ENCODE results near the gene GABARAP.

GABARAP gene

DNA sequence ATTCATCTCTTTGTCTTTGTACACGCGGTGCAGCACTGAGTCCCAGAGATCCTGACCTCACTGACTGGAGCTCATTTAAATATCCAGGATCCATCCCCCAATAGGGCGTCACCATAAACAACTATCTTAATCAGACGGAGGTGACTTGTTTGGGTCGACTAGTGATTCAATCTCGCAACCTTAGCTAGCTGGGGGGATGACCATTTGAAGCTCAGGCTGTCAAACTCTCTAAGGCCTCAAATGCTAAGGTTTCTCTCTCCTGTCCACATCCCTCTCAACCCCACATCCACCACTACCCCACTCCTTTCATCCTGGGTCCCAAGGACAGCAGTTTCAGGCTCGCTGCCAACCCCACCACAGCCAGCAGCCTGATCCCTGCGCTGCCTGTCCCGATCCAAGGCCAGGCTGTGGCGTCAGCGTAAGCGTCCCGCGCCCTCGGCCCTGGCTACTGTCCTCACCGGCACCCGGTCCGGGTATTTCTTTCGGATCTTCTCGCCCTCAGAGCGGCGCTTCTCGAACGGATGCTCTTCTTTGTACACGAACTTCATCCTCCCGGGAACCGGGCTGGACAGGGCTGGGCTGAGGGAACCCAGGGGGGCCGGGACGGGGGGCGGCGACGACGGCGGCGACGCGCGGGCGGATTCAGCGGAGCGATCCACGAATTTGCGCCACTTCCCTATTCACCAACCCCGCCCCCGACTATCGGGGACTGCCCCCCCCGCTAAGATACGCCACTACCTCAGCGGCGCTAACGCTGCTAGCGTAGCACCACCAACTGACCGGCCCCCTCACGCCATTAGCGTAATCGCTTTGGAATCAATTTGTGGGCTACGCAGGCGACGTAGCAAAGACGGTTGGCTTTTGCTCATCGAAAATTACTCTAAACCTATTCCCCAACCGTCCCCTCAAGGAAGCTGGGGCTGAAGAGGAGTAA lies at the start of gene GABARAP:
TSS of gene GABARAP (minus strand) at position 667 of the 934 bp plus-strand sequence. CDS start at position 548, 119 bp downstream.
- DNase-seq (ENCODE audit: low spot score): peak; percentile 80

DNA sequence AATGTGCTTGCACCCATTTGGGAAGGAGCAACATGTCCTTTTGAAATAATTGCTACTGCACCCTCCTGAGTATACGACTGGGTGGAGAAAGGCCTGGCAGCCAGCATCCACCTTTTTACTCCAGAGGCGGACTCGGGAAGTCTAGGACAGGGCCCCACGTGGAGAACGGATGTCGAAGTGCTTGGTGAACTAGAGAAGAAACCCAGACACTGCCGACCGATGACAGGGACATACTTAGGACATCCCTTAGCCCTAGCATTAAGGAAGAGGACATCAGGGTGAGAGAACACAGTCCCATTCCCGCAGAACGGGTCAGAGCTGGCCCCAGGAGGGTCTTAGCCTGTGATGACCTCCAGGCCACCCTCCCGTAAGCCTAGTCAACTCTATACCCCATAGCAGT lies 48.4 kb upstream of the GABARAP start:
- no peak for DNase-seq (ENCODE audit: low spot score)

DNA sequence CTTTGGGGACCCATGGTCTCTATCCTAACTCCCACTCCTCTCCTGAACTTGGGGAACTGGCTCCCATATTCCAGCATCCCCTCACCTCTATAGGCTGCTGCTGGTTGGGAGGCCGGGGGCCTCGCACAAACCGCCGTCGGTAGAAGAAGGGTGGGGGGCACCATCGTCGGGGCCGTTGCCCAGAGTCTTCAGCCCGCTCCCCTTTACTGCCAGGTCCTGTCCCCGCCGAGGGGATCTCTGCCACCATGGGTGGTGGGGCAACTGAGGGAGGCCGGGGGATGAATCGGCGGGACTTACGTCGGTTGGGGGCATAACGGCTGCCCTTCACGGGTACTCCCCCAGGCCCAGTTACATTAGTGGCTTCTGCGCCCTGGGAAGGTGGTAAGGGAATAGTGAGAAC lies 47.9 kb upstream of the GABARAP start:
- DNase-seq (ENCODE audit: low spot score): no peak

DNA sequence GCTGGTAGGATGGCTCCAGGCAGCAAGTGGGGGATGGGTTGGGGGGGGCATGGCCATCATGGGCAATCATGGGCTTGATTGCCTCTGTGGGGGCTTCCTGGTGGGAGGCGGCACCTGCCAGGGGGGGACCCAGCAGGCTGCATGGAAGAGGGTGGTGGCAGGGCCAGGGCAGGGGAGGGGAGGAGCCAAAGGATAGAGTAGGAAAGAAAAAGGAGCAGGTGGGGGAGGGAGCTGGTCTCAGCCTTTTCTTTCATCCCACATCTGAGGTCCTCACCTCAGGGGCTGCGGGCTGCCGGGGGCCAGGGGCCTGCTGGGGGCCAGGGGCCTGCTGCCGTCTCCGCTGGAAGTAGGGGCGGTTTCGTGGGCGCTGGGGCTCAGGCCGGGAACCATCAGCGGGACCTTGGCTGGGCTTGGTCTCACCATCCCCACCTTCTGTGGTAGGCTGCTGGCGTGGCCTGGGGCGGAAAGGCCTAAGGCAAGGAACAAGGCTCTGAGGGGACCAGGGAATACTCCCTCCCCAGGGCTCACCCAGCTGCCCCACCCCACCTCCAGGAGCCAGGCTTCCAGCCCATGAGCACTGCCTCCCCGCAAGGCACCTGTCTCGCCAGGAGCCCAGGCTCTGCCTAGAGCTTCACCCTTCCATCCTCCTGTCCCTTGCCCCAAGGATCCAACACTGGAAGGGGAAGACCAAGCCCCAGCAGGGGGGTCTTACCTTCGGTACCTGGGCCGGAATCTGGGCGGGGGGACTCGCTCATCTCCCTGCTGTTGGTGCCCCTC lies 47.2 kb upstream of the GABARAP start:
- DNase-seq (ENCODE audit: low spot score): no peak

DNA sequence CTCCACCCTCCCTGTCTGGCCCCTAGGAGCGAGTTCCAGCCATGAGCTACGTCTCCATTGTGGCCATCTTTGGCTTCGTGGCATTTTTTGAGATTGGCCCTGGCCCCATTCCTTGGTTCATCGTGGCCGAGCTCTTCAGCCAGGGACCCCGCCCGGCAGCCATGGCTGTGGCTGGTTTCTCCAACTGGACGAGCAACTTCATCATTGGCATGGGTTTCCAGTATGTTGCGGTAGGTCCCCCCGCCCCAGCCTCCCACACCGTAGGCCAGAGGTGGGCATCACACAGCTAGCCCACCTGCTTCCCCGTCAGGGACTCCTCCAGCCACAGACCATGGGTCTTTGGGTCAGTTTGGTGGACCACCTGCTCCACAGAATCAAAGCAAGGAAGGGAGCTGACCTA lies 43.4 kb upstream of the GABARAP start:
- DNase-seq (ENCODE audit: low spot score): no peak

DNA sequence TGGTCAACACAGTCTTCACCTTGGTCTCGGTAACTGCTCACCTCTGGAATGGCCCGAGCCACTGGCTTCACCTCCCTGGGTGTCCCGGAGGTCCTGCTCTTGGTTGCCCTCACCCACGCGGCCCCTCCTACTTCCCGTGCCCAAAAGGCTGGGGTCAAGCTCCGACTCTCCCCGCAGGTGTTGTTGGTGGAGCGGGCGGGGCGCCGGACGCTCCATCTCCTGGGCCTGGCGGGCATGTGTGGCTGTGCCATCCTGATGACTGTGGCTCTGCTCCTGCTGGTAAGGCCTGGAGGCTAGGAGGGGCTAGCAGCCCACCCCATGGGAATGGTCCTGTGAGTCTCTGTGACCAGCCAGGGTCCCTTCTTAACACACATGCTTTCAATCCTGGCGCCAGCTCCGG lies 42.7 kb upstream of the GABARAP start:
- no peak for DNase-seq (ENCODE audit: low spot score)

DNA sequence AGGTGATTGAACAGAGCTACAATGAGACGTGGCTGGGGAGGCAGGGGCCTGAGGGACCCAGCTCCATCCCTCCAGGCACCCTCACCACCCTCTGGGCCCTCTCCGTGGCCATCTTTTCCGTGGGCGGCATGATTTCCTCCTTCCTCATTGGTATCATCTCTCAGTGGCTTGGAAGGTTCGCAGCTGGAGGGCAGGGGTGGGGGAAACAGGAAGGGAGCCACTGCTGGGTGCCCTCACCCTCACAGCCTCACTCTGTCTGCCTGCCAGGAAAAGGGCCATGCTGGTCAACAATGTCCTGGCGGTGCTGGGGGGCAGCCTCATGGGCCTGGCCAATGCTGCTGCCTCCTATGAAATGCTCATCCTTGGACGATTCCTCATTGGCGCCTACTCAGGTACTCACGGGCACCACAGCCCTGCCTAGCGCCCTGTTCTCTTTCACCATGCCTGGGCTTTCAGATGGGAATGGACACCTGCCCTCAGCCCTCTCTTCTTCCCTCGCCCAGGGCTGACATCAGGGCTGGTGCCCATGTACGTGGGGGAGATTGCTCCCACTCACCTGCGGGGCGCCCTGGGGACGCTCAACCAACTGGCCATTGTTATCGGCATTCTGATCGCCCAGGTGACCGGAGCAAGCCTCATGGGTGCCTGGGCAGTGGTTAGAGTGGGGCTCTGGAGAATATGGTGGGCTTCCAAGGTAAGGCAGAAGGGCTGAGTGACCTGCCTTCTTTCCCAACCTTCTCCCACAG lies 41.4 kb upstream of the GABARAP start:
- DNase-seq (ENCODE audit: low spot score): no peak

DNA sequence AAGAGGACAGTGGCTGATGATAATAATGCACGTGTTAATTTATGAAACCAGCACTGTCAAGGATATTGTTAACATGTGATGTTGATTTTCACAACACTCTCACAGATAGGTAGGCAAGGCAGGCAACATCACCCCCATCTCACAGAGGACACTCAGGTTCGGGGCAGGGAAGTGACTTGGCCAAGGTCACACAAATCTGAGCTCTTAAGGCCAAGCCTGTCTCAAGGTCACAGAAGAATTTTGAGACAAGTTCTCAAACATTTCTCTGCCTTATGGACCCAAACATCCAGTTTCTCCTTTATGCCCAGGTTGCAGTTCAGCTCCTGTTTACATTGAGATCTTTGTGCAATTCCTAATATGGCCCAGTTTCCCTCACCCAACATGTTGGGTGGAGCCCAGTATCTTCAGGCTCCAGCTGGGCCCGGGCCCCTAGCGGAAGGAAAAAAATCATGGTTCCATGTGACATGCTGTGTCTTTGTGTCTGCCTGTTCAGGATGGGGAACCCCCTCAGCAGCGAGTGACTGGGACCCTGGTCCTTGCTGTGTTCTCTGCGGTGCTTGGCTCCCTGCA lies 40.6 kb upstream of the GABARAP start:
- DNase-seq (ENCODE audit: low spot score): no peak

DNA sequence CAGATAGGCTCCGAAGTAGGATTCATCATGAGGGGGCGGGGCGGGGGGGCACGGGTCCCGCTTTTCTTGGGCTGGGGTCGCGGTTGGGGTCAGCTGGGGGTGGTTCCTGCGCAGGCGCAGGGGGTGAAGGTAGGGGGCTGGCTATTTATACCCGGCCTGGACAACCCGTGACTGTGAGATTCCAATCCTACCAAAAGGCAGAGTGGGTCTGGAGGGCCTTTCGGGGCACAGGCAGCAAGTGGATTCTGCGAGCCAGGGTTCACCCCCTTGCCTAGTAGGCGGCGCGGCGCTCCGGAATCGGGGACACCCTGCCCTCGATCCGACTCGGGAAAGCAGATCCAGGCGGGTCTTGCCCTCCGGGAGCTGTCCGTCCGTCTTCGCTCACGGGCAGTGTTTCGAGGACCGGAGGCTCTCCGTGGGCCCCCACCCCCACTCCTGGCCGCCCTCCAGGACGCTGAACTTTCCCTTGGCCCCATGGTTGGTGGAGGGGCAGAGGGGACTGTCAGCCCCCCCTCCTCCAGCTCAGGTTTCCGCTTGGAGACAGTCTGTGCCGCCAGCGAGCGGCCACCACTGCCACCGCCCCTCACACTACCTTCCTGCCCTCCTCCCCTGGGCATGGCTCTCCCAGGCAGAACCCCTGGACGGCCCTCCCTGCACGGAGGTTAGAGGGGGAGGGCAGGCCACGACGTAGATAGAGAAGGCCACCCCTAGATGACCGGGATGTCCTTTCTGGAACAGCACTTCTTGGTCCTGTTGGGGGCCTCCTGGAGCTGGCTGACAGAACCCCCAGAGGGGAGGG lies 39.9 kb upstream of the GABARAP start:
- DNase-seq (ENCODE audit: low spot score): no peak

DNA sequence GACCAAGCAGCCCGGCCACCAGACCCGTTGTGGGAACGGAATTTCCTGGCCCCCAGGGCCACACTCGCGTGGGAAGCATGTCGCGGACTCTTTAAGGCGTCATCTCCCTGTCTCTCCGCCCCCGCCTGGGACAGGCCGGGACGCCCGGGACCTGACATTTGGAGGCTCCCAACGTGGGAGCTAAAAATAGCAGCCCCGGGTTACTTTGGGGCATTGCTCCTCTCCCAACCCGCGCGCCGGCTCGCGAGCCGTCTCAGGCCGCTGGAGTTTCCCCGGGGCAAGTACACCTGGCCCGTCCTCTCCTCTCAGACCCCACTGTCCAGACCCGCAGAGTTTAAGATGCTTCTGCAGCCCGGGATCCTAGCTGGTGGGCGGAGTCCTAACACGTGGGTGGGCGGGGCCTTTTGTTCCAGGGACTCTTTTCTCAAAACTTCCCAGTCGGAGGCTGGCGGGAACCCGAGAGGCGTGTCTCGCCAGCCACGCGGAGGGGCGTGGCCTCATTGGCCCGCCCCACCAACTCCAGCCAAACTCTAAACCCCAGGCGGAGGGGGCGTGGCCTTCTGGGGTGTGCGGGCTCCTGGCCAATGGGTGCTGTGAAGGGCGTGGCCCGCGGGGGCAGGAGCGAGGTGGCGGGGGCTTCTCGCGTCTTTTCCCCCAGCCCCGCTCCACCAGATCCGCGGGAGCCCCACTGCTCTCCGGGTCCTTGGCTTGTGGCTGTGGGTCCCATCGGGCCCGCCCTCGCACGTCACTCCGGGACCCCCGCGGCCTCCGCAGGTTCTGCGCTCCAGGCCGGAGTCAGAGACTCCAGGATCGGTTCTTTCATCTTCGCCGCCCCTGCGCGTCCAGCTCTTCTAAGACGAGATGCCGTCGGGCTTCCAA lies 39.1 kb upstream of the GABARAP start, which contains the start of gene SLC2A4:
TSS of gene SLC2A4 (plus strand) at position 645 of the 879 bp plus-strand sequence. CDS start at position 862, 217 bp downstream.
- peak; percentile 94 for DNase-seq (ENCODE audit: low spot score)

DNA sequence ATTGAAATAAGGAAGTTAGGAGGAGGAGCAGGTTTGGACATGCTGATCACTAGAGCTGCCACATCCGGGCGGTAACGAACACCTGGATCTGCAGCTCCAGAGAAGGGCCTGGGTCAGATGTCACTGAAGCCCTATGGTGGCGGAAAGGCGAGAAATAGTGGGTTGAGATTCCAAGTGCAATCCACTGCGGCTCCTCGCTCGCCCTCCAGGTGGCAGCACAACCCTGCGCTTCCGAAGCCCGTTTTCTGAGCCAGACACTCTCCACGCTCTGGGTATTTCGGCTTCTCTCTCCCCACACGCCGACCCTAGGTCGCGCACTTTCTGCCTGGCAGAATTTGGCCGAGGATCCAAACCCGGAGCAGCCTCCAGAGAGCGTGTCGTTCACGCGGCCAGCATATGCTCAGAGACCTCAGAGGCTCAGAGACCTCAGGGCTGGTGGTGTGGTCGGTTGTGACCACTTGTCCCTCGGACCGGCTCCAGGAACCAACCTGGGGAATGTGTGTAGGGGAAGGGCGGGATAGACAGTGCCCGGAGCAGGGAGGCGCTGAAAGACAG lies 38.3 kb upstream of the GABARAP start:
- DNase-seq (ENCODE audit: low spot score): peak; percentile 90

DNA sequence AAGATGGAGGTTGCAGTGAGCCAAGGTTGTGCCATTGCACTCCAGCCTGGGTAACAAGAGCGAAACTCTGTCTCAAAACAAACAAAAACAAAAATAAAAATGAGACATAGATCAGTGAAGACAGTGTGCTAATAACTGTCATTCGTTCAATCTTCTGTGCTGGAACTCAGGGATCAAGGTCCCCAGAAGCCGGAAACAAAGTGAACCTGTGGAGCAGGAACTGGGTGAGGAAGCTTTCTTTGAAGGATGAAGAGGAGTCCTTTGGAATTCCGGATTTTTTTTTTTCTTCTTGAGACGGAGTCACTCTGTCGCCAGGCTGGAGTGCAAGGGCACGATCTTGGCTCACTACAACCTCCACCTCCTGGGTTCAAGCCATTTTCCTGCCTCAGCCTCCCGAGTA lies 37.2 kb upstream of the GABARAP start:
- no peak for DNase-seq (ENCODE audit: low spot score)

DNA sequence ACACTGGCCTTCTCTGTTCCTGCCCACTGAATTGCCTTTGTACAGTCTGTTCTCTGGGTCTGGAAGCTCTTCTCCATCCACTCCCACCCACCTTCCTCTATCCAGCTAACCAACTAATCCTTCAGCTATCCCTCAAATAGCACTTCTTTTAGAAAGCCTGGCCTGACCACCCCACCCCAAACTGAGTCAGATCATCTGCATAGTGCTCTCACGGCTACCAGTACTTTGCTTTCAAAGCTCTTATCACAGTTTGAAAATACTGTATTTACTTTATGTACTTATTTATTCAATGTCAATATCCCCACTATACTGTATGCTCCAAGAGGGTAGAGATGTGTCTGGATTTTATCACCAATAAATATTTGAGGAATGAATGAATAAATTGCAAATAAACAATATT lies 24.5 kb upstream of the GABARAP start:
- DNase-seq (ENCODE audit: low spot score): no peak

DNA sequence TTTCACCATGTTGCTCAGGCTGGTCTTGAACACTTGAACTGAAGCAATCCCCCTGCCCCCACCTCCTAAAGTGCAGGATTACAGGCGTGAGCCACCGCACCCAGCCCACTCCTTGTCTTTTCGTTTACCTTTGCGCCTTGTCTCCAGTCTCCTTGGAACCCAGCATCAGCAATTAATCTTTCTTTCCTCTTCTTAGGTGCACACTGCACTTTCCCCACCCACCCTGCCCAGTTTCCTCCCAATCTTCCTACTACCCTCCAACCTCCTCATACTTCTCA lies 21.5 kb upstream of the GABARAP start:
- DNase-seq (ENCODE audit: low spot score): no peak

DNA sequence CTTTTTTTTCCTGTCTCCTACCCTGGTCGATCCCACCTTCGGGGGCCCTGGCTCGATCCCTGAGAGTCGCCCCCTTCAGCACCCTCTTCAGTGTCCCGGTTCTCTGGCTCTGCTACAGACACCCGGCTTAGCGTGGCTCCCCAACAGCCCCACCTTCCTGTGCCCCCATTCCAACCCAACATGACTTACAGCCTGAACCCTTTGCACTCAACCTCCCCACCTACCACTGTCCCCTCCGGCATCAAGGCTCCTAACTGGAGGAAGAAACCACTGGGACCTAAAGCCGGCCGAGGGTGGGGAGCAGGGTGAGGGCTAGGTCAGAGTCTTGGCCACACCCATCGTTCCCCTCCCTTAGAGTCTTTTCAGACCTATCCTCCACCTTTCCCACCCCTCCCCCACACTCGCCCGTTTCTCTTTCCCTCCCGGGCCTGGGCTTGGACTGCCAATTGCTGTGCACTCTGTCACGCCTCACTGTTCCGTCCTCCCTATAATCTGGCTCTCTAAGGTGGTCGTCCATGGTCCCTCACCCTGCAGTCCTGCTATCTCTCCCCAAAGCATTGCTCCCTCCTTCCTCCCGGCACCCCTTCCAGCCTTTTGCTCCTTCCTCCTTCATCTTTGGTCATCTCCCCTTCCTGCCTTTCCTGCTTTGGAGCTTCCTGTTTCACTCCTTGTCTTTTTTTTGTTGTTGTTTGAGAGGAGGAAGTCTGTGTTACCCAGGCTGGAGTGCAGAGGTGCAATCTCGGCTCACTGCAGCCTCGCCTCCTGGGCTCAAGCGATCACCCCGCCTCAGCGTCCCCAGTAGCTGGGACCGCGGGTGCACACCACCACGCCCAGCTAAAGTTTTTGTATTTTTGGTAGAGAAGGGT lies 20.9 kb upstream of the GABARAP start:
- peak; percentile 74 for DNase-seq (ENCODE audit: low spot score)

DNA sequence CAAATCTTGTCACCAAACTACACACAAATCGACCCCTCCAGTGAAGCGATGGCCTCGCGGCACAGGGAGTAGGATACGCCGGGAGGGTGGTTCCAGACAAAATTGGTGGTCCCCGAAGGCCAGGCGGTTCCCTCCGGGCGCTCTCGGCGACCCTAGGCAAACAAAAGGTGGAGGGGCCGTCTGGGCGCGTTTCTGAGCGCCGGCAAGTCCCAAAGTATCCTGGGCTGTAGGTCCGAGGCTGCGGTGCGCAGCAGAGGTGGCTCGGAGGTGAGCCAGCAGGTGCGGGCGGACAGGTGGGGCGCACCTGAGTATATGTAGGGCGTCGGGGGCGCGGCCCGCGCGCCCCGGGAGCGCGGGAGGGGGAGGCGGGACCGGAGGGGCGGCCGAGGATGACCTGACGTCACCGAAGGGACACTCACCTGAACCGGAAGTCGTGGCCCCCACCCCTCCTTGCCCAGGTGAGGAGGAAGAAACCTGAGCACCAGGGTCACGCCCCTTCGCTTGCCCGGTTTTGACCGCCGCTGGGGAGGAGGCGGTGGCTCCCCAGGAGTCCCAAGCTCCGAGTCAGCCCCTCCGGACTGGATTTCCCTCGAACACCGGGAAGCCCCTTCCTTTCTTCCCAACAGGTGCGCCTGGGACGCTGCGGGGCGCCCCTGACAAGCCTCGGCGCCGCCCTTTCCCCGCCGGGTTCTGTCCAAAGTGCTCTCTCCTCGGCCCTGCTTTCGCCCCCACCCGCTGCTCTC lies 20.1 kb upstream of the GABARAP start, which contains the start of gene CLDN7:
TSS of gene CLDN7 (minus strand) at position 287 of the 743 bp plus-strand sequence. CDS start 435 bp downstream, outside the sequence.
- peak; percentile 91 for DNase-seq (ENCODE audit: low spot score)

DNA sequence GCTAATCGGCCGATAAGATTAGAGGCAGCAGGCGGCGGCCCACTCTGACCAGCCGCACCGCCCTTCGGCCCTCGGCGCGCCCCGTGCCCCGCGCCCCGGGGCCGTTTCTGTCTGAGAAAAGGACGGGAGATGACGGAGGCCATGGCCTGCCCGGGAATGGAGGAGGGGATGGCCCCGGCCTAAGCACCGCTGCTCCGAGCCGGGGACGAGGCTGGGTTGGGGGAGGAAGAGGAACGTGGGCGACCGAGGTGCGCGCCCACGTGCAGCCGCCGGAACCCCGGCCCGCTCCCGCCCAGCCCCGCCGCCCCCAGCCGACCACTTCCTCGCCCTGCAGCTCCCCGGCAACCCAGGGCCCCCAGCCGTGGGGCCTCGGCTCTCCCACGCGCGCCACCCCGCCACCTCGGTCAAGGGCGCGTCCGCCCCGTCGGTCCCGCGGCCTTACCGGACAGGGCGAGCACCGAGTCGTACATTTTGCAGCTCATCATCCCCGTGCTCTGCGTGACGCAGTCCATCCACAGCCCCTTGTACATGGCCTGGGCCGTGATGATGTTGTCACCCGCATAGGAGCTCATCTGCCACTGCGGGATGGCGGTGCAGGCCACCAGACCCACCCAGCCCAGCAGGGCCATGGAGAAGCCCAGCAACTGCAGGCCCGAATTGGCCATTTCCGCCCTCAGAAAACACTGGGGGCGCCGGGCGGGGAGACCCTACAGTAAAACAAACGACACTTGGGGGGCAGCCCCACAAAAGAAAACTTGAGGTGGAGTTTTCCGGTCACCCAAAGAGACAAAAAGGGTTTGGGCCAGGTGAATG lies 19.3 kb upstream of the GABARAP start:
- no peak for DNase-seq (ENCODE audit: low spot score)
